SK-N-SH treated with all-trans-retinoic acid at 6 μM for 48 hours (cell line): ENCODE results near the gene C9orf50.

Experiments used
- ATAC-seq: fragments of 200-7000 bp; cut with Tn5 transposase; 3 replicates; pipeline ENCODE4 v1.9.1; 2020; ENCODE audit warnings: mild to moderate bottlenecking, moderate library complexity
- ARNTL ChIP-seq: fragments of 450-650 bp; formaldehyde crosslinking; IDR thresholded peaks from 2 replicates; pipeline ENCODE4 v1.5.0; 2020; ENCODE audit warnings: low read depth, mild to moderate bottlenecking, moderate library complexity, borderline replicate concordance
- CSDC2 ChIP-seq: fragments of 250-450 bp; sonication (Bioruptor Pico); IDR thresholded peaks from 2 replicates; pipeline ENCODE4 v1.5.0; 2020; ENCODE audit warnings: mild to moderate bottlenecking, moderate library complexity
- ESRRG ChIP-seq: fragments of 250-450 bp; sonication (Bioruptor Pico); IDR thresholded peaks from 2 replicates; pipeline ENCODE4 v1.6.1; 2021; ENCODE audit warnings: mild to moderate bottlenecking
- GLIS3 ChIP-seq: fragments of 250-450 bp; sonication (Bioruptor Pico); IDR thresholded peaks from 2 replicates; pipeline ENCODE4 v1.5.0; 2020; ENCODE audit warnings: mild to moderate bottlenecking, moderate library complexity
- ISL1 ChIP-seq: fragments of 250-450 bp; sonication (Bioruptor Pico); IDR thresholded peaks from 2 replicates; pipeline ENCODE4 v2.1.2; 2022; ENCODE audit warnings: mild to moderate bottlenecking, moderate library complexity
- OSR1 ChIP-seq: fragments of 250-450 bp; sonication (Bioruptor Pico); IDR thresholded peaks from 2 replicates; pipeline ENCODE4 v1.8.0; 2022; ENCODE audit warnings: moderate library complexity, mild to moderate bottlenecking, inconsistent platforms
- POU6F1 ChIP-seq: fragments of 250-450 bp; sonication (Bioruptor Pico); IDR thresholded peaks from 2 replicates; pipeline ENCODE4 v1.8.0; 2021; ENCODE audit warnings: low read depth, mild to moderate bottlenecking, moderate library complexity, borderline replicate concordance
- RARB ChIP-seq: fragments of 250-450 bp; sonication (Bioruptor Pico); IDR thresholded peaks from 2 replicates; pipeline ENCODE4 v1.8.0; 2021; ENCODE audit warnings: mild to moderate bottlenecking, moderate library complexity
- SNAI2 ChIP-seq: fragments of 250-450 bp; sonication (Bioruptor Pico); IDR thresholded peaks from 2 replicates; pipeline ENCODE4 v1.5.0; 2020; ENCODE audit warnings: mild to moderate bottlenecking, moderate library complexity
- TCF4 ChIP-seq: fragments of 250-450 bp; sonication (Bioruptor Pico); IDR thresholded peaks from 2 replicates; pipeline ENCODE4 v1.8.0; 2021; ENCODE audit warnings: mild to moderate bottlenecking, moderate library complexity, borderline replicate concordance
- TOX ChIP-seq: fragments of 250-450 bp; sonication (Bioruptor Pico); IDR thresholded peaks from 2 replicates; pipeline ENCODE4 v1.8.0; 2021; ENCODE audit warnings: mild to moderate bottlenecking, moderate library complexity, borderline replicate concordance
- TSHZ2 ChIP-seq: fragments of 250-450 bp; sonication (Bioruptor Pico); IDR thresholded peaks from 2 replicates; pipeline ENCODE4 v1.5.0; 2020; ENCODE audit warnings: mild to moderate bottlenecking, moderate library complexity
- ZC3H10 ChIP-seq: fragments of 250-450 bp; sonication (Bioruptor Pico); IDR thresholded peaks from 2 replicates; pipeline ENCODE4 v1.5.1; 2021; ENCODE audit warnings: mild to moderate bottlenecking, moderate library complexity
- ZFP3 ChIP-seq: fragments of 250-450 bp; sonication (Bioruptor Pico); IDR thresholded peaks from 2 replicates; pipeline ENCODE4 v1.5.0; 2020; ENCODE audit warnings: mild to moderate bottlenecking, moderate library complexity
- ZFP30 ChIP-seq: fragments of 450-650 bp; formaldehyde crosslinking; IDR thresholded peaks from 2 replicates; pipeline ENCODE4 v1.5.0; 2022; ENCODE audit warnings: mild to moderate bottlenecking, moderate library complexity
- ZNF565 ChIP-seq: fragments of 450-650 bp; formaldehyde crosslinking; conservative IDR thresholded peaks from 2 replicates; pipeline ENCODE4 v1.5.0; 2020; ENCODE audit warnings: low read depth, mild to moderate bottlenecking, moderate library complexity
- ZNF8 ChIP-seq: fragments of 450-650 bp; formaldehyde crosslinking; IDR thresholded peaks from 2 replicates; pipeline ENCODE4 v1.5.0; 2020; ENCODE audit warnings: mild to moderate bottlenecking, moderate library complexity
- TF ChIP-seq, protein P1 (sequence below): fragments of 250-450 bp; sonication (Bioruptor Pico); IDR thresholded peaks from 2 replicates; pipeline ENCODE4 v1.5.1; 2021; ENCODE audit warnings: mild to moderate bottlenecking, moderate library complexity
- TF ChIP-seq, protein P2 (sequence below): fragments of 250-450 bp; sonication (Bioruptor Pico); IDR thresholded peaks from 2 replicates; pipeline ENCODE4 v1.5.1; 2020; ENCODE audit warnings: low read depth, mild to moderate bottlenecking, moderate library complexity

Gene C9orf50

GRCh38 chr9:129575818-129576217 is 45.1 kb downstream of the C9orf50 start:
- TF ChIP-seq ZFP3 (CRISPR knock-in tag): no peak
- TF ChIP-seq ZNF8 (CRISPR knock-in tag): no peak
- TF ChIP-seq, protein P1, sequence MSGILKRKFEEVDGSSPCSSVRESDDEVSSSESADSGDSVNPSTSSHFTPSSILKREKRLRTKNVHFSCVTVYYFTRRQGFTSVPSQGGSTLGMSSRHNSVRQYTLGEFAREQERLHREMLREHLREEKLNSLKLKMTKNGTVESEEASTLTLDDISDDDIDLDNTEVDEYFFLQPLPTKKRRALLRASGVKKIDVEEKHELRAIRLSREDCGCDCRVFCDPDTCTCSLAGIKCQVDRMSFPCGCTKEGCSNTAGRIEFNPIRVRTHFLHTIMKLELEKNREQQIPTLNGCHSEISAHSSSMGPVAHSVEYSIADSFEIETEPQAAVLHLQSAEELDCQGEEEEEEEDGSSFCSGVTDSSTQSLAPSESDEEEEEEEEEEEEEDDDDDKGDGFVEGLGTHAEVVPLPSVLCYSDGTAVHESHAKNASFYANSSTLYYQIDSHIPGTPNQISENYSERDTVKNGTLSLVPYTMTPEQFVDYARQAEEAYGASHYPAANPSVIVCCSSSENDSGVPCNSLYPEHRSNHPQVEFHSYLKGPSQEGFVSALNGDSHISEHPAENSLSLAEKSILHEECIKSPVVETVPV (CRISPR knock-in tag): no peak
- no peak for TF ChIP-seq ZC3H10
- TF ChIP-seq ZFP30: no peak
- no peak for TF ChIP-seq GLIS3 (CRISPR knock-in tag)
- no peak for ATAC-seq

DNA sequence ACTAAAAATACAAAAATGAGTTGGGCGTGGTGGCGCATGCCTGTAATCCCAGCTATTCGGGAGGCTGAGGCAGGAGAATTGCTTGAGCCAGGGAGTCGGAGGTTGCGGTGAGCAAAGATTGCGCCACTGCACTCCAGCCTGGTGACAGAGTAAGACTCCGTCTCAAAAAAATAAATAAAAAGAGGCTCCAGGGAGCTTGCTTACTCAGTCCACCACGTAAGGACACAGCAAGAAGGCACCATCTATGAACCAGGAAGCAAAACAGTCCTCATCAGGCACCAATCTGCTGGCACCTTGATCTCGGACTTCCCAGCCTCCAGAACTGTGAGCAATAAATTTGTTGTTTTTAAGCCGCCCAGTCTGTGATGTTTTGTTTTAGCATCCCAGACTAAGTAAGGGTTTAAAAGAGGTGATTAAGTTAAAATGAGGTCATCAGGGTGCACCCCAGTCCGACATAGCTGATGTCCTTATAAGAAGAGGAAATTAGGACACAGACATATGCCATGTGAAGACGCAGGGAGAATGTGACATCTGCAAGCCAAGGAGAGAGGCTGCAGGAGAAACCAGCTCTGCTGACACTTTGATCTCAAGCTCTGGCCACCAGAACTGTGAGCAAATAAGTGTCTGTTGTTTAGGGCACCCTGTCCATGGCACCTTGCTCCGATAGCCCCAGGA is 45.9 kb downstream of the C9orf50 start:
- no peak for ATAC-seq
- TF ChIP-seq ARNTL (CRISPR knock-in tag) (no peak), TOX (CRISPR knock-in tag) (no peak), ZC3H10 (no peak), ZNF565 (CRISPR knock-in tag) (no peak), POU6F1 (CRISPR knock-in tag) (no peak), SNAI2 (no peak), ZFP3 (CRISPR knock-in tag) (no peak), RARB (CRISPR knock-in tag) (no peak), TCF4 (CRISPR knock-in tag) (no peak), TSHZ2 (CRISPR knock-in tag) (no peak), ZNF8 (CRISPR knock-in tag) (no peak)
- TF ChIP-seq, protein P1 (CRISPR knock-in tag): no peak

DNA sequence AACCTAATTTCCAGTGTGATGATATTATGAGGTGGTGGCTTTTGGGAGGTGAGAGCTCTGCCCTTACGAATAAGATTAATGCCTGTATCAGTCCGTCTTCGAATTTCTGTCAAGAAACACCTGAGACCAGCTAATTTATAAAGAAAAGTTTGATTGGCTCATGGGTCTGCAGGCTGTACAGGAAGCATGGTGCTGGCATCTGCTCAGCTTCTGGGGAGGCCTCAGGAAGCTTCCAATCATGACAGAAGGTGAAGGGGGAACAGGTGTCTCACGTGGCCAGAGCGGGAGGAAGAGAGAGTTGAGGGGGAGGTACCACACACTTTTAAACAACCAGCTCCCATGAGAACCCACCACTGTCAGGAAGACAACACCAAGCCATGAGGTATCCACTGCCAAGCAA is 46.9 kb downstream of the C9orf50 start:
- no peak for ATAC-seq

More for the DNA sequence above, 46.9 kb downstream of the C9orf50 start:
- TF ChIP-seq ZFP3 (CRISPR knock-in tag) (no peak), POU6F1 (CRISPR knock-in tag) (no peak), TOX (CRISPR knock-in tag) (no peak), ISL1 (CRISPR knock-in tag) (no peak), CSDC2 (CRISPR knock-in tag) (no peak), ZNF8 (CRISPR knock-in tag) (no peak), TSHZ2 (CRISPR knock-in tag) (no peak), ARNTL (CRISPR knock-in tag) (no peak), ZNF565 (CRISPR knock-in tag) (no peak), ZC3H10 (no peak), TCF4 (CRISPR knock-in tag) (no peak), ESRRG (CRISPR knock-in tag) (no peak), OSR1 (CRISPR knock-in tag) (no peak), GLIS3 (CRISPR knock-in tag) (no peak), SNAI2 (no peak)
- TF ChIP-seq, protein P2, sequence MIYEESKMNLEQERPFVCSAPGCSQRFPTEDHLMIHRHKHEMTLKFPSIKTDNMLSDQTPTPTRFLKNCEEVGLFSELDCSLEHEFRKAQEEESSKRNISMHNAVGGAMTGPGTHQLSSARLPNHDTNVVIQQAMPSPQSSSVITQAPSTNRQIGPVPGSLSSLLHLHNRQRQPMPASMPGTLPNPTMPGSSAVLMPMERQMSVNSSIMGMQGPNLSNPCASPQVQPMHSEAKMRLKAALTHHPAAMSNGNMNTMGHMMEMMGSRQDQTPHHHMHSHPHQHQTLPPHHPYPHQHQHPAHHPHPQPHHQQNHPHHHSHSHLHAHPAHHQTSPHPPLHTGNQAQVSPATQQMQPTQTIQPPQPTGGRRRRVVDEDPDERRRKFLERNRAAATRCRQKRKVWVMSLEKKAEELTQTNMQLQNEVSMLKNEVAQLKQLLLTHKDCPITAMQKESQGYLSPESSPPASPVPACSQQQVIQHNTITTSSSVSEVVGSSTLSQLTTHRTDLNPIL (CRISPR knock-in tag): no peak
